GM10847 (cell line): ENCODE data around the gene APOL3.

ENCODE experiments used
- POLR2A ChIP-seq: IDR thresholded peaks from 2 replicates; pipeline ENCODE4 v1.6.1; 2011; ENCODE audit not compliant: insufficient read length; ENCODE audit errors: extremely low read depth

The APOL3 gene

GRCh38 chr22:36165141-36165540 lies 4.6 kb upstream of the APOL3 start:
- no peak for TF ChIP-seq POLR2A

GRCh38 chr22:36164621-36165020 lies 4.1 kb upstream of the APOL3 start:
- TF ChIP-seq POLR2A = no peak

GRCh38 chr22:36163497-36163896 lies 2.9 kb upstream of the APOL3 start:
- TF ChIP-seq POLR2A = no peak

GRCh38 chr22:36162127-36163034 lies 1.8 kb upstream of the APOL3 start:
- TF ChIP-seq POLR2A = no peak

- TF ChIP-seq POLR2A = no peak
These were observed 3.8 kb downstream of the APOL3 start for GRCh38 chr22:36156515-36157419.

- TF ChIP-seq POLR2A = no peak
These were observed 4.4 kb downstream of the APOL3 start for GRCh38 chr22:36156119-36156514.

- no peak for TF ChIP-seq POLR2A
These were observed 4.9 kb downstream of the APOL3 start for GRCh38 chr22:36155702-36156101.

- TF ChIP-seq POLR2A = no peak
These were observed 6.1 kb downstream of the APOL3 start for GRCh38 chr22:36154423-36154945.

- TF ChIP-seq POLR2A = no peak
These were observed 6.8 kb downstream of the APOL3 start for GRCh38 chr22:36153501-36154422.

- TF ChIP-seq POLR2A = no peak
These were observed 8.5 kb downstream of the APOL3 start for GRCh38 chr22:36152088-36152487.

GRCh38 chr22:36151006-36151595 lies 9.5 kb downstream of the APOL3 start:
- no peak for TF ChIP-seq POLR2A

- no peak for TF ChIP-seq POLR2A
These were observed 11.1 kb downstream of the APOL3 start for GRCh38 chr22:36149441-36149840.

GRCh38 chr22:36148411-36148810 lies 12.1 kb downstream of the APOL3 start:
- TF ChIP-seq POLR2A = no peak

GRCh38 chr22:36147196-36147791 lies 13.3 kb downstream of the APOL3 start:
- no peak for TF ChIP-seq POLR2A
